Brain pericyte (primary cell): ENCODE measurements around the gene RSRP1.
A peak's percentile ranks its signal among the peaks of the same experiment; 100 is the strongest.
"Not testable (repeated sequence)": the region's sequence is repeated elsewhere in the genome, so short reads cannot be mapped to it uniquely, and the experiment has no call there.

ENCODE experiments used
- DNase-seq: peaks from one replicate; pipeline ENCODE4 v3.0.0-alpha.2; 2012; ENCODE audit warnings: low read depth, low spot score

Gene RSRP1, protein sequence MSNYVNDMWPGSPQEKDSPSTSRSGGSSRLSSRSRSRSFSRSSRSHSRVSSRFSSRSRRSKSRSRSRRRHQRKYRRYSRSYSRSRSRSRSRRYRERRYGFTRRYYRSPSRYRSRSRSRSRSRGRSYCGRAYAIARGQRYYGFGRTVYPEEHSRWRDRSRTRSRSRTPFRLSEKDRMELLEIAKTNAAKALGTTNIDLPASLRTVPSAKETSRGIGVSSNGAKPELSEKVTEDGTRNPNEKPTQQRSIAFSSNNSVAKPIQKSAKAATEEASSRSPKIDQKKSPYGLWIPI

DNA sequence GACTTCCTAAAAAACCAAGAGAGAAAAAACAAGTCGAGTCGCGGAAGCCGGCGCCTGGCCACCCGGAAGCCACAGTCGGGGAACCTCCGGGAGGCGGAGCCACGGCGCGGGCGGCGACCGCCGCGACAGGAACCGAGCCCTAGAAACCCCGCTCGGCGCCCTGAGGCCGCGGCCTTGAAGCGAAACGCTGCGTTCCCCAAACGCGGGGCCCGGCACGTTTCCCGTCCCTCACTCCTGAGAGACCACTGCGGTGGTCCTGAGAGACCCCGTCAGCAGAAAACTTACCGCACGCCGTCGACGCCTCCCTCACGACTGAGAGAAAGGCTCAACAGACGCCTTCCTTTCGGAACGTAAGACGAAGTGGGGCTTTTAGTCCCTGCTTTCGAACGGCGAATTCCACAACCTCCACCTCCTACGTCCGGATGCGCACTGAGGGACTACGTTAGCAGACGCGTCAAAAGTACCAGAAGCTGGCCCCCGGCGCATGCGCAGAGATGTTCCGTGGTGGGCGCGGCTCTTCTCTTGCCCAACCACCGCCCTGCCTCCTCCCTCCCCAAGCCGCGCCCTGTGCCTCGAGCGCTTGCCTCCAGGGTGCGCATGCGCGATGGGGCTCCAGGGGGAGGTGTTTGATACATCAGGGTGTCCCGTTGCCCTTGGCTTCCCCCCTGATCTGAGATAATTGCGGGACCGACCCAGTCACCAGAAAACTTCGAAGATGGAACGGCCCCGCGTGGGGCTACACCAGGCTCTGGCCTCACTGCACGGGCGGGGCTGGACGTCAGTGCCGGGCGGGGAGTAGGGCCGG is at the start of gene RSRP1:
Gene RSRP1 (minus strand): TSS at position 431 of the 805 bp plus-strand sequence. CDS start 491 bp downstream, outside the sequence.
- peak; percentile 91 for DNase-seq

DNA sequence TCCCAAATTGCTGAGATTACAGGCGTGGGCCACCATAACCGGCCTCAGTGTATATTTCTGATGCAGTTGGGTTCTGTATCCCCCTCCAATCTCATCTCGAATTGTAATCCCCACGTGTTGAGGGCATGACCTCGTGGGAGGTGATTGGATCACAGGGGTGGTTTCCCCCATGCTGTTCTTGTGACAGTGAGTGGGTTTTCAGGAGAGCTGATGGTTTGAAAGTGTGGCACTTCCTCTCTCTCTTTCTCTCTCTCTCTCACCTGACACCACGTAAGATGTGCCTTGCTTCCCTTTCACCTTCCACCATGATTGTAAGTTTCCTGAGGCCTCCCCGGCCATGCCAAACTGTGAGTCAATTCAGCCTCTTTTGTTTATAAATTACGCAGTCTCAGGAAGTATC is 49.2 kb upstream of the RSRP1 start:
- DNase-seq = not testable (repeated sequence)

DNA sequence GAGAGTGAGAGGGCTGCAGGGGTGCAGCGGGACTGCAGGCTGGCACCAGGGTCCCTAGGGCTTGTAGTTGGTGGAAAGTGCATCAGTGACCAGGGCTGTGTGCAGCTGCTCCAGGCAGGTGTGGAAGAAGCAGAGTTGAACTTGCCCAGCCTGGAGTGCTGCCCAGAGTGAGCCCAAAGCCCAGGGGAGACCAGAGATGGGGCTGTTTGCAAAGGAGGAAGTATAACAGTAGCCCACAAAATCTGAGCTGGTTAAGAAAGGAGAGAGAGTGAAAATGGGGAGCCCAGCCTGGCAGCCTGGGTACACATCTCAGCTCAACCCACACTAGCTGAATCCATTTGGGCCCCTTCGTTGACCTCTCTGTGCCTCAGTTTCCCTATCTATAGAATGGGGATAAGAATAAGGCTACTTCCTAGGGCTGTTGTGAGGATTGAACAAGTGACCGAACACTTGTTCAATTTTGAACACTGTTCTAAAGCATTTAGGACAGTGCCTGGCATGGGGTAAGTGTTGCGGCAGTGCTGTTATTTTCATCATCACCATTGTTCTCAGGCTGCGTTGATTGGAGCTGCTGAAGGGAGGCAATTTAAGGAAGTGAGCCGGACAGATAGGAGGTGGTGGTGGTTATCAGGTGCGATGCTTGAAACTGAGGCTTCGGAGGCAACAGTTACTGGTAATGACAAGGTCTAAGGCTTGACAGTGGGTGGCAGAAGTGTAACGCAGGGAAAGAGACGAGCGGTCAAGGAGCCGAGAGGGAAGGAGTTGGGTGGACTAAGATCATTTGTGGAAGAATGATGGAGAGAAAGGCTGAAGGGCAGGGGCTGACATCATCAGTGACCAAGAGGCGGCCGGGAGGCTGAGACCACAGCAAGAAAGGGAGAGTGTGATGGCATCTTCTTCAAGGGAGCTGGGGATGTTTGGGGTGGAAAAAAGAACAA is 47.9 kb upstream of the RSRP1 start:
- DNase-seq = not testable (repeated sequence)

DNA sequence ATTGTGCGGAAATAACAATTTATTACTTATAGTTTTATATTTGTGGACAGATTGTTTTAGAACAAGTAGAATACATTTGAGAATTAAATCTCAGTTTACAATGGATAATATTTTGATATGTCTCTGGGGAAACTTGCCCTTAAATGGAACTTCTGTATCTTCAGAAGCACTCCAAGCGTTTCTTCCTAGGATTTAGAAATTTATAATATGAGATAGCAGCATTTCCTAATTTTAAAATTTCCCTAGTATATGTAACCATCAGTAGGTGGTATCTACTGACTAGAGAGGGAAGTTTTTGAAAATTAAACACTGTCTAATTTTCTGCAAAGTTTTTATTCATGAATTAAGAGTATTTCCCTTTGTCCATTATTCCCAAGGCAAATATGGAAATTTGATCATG is 46.2 kb upstream of the RSRP1 start:
- DNase-seq = not testable (repeated sequence)

DNA sequence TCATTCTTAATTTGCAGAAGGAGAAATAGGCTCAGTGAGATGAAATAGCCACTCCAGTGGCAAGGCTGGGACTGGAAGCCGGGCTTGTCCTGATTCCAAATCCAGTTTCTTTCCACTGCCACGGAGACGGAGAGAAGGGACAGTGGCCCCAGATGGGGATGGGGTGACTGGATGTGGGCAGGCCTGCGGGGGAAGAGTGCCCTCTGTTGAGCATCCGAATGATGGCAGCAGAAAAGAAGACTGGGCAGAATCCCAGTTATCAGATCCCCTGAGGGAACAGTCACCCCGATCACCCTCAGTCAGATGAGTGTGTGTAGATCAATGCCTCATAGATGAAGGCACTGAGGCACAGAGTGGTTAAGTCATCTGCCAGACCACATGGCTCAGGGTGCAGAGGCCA is 42.8 kb upstream of the RSRP1 start:
- not testable (repeated sequence) for DNase-seq

DNA sequence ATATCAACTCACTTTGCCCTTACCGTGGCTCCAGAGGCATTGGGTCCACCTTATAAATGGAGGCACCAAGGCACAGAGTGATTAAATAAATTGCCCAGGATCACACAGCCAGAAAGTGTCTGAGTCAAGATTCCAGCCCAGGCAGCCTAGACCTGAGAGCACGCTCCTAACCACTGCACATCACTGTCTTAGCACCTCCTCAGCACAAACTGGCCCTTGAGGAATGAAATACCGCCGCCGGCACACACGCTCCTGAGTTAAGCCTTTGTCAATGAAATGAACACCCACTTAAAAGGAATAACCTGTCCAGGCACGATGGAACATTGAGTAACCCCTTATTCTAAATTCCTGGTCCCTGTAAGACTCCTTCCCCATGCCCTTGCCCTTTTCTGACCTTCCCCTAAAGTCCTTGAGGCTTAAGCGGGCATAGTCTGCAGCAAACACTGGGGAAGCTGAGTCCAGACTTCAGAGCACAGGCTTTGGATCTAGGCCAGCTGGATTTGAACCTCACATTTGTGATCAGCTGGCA is 41.4 kb upstream of the RSRP1 start:
- not testable (repeated sequence) for DNase-seq

DNA sequence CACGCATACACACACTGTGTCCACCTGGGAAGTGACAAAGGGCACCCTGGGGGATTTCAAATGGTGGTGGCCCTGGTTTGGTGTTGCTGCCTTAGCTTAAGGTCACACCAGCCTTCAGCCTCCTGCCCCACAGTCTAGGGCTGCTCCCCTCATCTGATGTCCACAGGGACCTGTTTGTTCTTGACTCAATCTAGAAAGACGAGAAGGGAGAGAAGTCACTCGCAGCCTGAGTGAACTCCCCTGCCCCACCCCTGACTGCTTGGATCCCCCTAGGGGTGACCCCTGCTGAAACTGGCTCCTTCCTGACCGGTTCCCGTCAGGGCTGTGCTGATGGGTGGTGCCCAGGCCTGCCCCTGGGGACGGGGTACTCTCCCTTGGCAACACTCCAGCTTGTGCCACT is 39.9 kb upstream of the RSRP1 start:
- DNase-seq = not testable (repeated sequence)

DNA sequence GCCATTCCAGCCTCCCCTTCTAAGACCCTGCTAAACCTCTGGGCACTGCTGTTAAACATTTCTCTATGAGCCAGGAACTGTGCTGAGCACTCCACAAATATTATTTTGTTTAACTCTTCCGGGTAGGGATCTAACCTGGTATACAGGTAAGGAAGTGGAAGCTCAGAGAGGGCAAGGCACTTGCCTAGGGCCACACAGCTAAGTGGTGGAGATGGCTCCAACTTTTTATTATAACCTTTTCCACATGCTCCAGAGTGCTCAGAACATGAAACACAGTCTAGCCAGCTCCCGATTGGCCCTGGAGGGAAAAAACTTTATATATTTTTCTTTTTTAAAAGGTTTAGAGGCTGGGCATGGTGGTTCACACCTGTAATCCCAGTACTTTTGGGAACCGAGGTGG is 38.6 kb upstream of the RSRP1 start:
- not testable (repeated sequence) for DNase-seq

DNA sequence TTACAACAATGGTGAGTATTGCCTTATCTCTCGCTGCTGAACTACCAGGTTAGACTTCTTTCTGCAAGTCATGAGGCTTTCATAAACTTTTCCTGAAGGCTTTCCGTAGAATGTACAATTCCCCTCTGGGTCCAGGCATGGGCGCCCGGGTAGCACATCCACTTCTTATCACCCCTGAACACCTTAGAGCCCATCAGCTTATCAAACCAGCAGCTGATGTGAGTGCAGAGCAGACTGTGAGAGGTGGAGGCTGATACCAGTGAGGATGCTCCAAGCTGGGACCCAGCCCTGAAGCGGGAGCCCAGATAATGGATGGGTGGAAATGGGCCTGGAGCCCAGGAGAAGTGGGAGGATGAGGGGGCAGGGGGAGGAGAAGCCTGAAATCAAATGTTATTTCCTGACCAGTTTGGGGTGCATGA is 32.4 kb upstream of the RSRP1 start:
- not testable (repeated sequence) for DNase-seq

DNA sequence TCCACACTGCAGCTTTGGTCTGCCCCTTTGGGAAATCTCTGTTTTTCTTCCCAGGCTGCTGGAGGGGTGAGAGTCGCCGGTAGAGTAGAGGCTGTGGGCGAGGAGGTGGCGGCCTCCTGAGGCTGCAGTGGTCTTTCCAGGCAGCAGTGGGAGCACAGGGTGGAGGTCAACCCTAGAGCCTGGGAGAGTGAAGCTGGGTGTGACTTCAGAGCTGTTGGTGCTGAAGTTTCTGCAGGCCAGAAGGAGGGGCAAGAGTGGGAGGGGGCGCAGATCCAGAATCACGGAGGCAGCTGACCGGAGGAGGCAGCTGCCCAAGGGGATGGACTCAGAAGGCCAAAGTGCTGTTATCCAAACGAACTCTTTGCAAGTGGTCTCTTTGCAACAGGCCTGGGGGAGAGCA is 31.5 kb upstream of the RSRP1 start:
- DNase-seq = not testable (repeated sequence)

DNA sequence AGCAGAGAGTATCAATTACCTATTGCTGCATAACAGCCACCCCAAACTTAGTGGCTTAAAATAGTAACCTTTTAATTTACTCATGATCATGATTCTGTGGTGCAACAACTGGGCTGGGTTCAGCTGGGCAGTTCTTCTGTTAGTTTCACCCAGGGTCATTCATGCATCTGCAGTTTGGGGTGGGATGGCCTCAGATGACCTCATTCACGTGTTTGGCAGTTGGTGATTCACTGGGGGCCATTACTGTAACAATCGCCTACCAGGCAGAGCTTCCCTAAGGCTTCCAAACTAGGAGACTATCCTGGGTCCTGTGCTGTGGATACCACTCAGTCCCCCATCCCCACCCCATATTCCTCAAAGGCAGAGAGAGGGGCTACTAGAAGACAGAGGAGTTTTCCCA is 31.1 kb upstream of the RSRP1 start:
- not testable (repeated sequence) for DNase-seq

DNA sequence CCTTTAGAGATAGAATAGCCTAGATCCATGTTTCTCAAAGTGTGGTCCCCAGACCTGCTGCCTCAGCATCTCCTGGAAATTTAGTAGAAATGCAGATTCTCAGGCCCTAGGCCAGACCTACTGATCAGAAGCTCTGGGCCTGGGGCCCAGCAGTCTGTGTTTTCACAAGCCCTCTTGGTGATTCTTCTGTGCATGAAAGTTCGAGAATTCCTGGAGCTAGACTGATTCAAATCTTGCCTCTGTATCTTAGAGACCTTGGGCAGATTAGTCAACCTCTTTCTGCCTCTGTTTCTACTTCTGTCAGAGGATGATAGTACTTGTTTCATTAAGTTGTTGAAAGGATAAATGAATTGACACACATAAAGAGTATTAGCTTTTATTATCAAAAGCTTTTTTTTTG is 30.0 kb upstream of the RSRP1 start:
- not testable (repeated sequence) for DNase-seq

DNA sequence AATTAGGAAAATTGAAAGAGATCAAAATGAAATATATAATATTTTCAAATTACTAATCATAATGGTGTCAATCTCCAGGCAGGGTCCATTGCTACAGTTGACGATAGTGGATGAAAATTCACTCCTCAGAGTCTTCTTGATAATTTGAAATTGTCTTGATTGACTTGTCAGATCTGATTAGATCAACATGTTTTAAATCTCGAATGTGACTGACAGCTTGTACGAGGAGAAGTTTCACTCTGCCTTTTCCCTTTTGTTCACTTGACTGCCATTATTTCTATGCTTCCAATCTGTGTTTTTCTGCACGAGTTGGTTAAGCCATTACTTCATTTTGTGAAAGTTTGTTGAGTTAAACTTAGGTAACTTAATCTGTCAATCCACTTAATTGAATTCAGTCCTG is 28.4 kb upstream of the RSRP1 start:
- not testable (repeated sequence) for DNase-seq

DNA sequence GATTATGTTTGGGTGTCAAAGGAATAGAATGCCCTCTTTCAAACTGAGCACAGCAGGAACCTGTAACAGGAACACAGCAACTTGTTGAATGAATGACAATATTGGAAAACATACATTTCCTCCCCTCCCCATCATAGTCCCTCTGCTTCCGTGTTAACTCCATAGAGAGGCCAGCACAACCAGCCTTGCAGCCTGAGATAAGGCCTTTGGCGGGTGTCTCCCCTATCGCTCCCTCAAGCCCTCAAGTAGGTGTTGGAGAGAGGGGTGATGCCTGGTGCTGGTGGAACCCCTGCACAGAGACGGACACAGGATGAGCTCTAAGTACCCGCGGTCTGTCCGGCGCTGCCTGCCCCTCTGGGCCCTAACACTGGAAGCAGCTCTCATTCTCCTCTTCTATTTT is 25.0 kb upstream of the RSRP1 start, which contains the start of gene RHD:
Gene RHD (plus strand): TSS at position 272 of the 400 bp plus-strand sequence. CDS start 39 bp downstream, at position 311.
- DNase-seq = not testable (repeated sequence)

DNA sequence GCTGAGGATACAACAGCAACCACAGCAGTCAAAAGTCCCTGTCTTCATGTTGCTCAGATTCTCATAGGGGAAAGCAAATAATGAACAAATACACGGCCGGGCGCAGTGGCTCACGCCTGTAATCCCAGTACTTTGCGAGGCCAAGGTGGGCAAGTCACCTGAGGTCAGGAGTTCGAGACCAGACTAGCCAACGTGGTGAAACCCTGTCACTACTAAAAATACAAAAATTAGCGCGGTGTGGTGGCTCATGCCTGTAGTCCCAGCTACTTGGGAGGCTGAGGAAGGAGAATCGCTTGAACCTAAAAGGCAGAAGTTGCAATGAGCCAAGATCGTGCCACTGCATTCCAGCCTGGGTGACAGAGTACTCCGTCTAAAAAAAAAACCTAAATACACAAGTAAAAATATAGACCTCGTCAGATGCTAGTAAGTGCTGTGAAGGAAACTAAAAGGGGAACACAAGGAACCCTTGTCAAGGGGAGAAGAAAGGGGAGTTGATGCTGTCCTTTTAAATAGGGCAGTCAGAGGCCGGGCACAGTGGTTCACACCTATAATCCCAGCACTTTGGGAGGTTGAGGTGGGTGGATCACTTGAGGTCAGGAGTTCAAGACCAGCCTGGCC is 21.0 kb upstream of the RSRP1 start:
- DNase-seq = not testable (repeated sequence)

DNA sequence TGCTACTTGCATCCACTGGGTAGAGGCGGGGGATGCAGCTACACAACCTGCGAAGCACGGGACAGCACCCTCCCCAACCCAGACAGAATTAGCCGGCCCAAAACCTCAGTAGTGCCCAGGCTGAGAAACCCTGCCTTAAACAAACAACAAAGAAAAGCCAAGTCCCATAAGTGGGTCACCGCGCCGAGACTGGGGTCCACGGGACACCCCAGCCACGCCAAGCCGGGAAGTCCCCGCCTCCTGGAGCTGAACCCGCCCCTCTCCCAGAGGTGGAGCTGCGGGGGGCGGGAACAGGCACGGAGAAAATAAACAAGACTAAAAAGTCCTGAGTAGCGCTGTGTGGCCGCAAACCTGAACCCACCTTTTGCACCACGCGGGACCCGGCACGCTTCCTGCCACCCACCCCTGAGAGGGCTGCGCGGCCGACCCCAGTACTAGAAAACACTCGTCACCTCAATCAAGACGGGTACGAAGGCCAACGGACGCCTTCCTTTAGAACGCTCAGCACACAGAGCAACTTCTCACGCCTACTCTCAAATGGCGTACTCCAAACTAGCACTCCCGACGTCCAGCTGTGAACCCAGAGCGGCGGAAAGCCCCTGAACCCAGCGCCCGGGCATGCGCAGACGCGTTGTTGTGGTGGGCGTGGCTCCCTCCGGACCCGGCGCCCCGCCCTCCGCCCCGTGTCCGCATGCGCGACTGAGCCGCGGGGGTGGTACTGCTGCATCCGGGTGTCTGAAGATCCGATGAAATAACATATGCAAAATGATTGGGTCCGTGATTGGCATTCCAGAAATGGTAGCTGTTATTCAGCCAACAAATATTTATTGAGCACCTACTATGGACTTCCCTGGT is 20.3 kb upstream of the RSRP1 start:
- peak; percentile 49 for DNase-seq

DNA sequence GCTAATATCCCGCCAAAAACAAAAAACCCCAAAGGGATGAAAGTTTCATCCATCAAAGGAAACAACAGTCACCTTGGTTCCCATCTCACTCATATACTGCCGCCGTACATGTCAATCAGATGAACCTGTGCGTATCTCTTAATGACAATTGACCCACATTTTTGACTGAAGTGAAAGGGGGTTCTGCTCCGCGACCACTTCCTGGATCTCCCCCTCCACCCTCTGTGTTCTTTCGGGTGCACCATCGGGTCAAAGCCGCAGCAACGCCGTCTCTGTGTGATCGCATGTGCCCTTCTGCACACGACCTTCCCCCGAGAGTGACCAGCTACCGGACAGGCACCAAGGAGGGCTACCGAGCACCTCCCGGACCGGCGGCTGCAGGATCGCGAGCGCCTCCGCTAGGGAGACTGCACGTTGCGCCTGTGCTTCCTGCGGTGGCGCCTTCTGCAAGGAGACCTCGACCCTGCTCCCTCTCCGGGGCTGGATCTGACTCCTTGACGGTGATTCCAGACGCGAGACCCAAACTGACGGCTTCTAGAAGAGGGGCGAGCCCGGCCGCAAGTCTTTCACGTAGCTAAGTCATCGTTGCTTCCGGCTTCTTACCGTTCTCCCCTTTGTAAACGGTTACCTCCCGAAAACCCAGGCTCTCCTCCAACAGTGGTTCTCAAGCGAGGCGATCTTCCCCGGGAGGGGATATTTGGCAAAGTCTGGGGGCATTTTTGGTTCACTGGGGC is 19.5 kb upstream of the RSRP1 start:
- DNase-seq = not testable (repeated sequence)

DNA sequence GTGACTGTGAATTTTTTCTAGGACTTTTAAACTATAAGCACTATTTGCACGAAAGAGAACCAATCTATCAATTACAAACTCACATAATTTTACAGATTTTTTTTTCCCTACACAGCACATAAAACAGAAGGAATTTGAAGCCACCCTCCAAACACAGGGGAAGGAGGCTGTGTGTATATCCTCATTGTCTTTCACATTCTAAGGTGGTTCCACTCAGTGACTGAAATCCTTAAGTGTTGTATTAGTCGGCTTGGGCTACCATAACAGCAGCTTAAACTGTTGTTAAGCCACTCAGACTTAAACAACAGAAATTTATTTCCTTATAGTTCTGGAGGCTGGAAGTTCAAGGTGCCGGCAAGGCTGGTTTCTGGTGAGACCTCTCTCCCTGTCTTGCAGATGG is 13.1 kb upstream of the RSRP1 start:
- not testable (repeated sequence) for DNase-seq

DNA sequence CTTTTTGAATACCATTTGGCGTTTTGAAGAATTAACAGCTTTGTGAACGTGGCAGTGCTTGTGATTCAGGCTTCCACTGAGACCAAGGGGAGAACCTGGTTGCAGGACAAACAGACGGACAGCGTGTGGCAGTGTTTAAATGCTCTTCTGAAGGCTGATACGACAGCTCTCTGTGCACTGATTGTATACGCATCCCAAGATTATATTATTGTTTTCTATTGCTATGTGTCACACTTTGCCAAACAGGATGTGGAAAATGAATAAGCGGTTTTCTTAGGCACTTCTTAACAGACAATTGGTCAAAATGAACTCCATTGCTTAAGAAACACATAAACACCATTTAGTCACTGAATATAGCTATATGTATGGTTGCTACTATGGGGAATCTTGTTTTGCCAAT is 12.6 kb upstream of the RSRP1 start:
- not testable (repeated sequence) for DNase-seq
